Measurements from ENCODE around the gene ETV4.

GRCh38 chr17:43559161-43559816 is 13.1 kb upstream of the ETV4 start:
- no peak for TF ChIP-seq EZH2 (IDR thresholded peaks at IDR 0.05)
- TF ChIP-seq POLR2AphosphoS5 (IDR thresholded peaks at IDR 0.05; ENCODE audit: borderline replicate concordance, low read depth, low read length): no peak
